Liver (tissue), 3 donors: ENCODE data around the gene CHD3.

ENCODE experiments used
- EGR1 ChIP-seq, 2 donors: IDR thresholded peaks; 2 replicates each; pipeline ENCODE4 v1.6.1; 2016 to 2018; ENCODE audit warnings: antibody characterized with exemption in 2 of 2, low read depth in 2 of 2
- GABPA ChIP-seq, 2 donors: IDR thresholded peaks in 1 of 2; conservative IDR thresholded peaks in 1 of 2; 2 replicates each; pipeline ENCODE4 v1.6.1; 2016; ENCODE audit warnings: antibody characterized with exemption in 2 of 2, mild to moderate bottlenecking in 1 of 2, moderate library complexity in 1 of 2
- JUND ChIP-seq, 2 donors: IDR thresholded peaks; 2 replicates each; pipeline ENCODE4 v1.6.1; 2016; ENCODE audit warnings: antibody characterized with exemption in 2 of 2
- RXRA ChIP-seq, 2 donors: IDR thresholded peaks; 2 replicates each; pipeline ENCODE4 v1.6.1; 2017 to 2018; ENCODE audit warnings: antibody characterized with exemption in 2 of 2, mild to moderate bottlenecking in 1 of 2
- TF ChIP-seq, protein P1 (sequence below): IDR thresholded peaks from 2 replicates; pipeline ENCODE4 v1.6.1; 2016; ENCODE audit warnings: antibody characterized with exemption
- TF ChIP-seq, protein P2 (sequence below): fragments of 150-350 bp; IDR thresholded peaks from 2 replicates; pipeline ENCODE4 v1.5.1; 2017; ENCODE audit warnings: improper control_type of control experiment, low read depth, low read length; ENCODE audit not compliant: missing input control
- donor health status: healthy.
- donor health status: healthy.

DNA sequence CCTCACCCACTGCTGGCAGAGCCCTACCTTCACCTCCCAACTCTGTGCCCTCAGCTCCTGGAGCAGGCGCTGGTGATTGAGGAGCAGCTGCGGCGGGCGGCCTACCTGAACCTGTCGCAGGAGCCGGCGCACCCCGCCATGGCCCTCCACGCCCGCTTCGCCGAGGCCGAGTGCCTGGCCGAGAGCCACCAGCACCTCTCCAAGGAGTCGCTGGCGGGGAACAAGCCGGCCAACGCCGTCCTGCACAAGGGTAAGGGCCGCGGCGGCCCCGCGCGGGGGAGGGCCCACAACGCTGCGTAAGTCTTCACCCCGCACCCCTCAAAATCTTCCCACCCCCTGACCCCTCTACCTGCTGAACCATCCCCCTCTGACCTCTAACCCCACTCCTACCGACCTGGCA is 20.5 kb downstream of the CHD3 start:
- TF ChIP-seq EGR1 (IDR thresholded peaks at IDR 0.05; ENCODE audit: low read depth in 2 of 2): no peak
- TF ChIP-seq, protein P1, sequence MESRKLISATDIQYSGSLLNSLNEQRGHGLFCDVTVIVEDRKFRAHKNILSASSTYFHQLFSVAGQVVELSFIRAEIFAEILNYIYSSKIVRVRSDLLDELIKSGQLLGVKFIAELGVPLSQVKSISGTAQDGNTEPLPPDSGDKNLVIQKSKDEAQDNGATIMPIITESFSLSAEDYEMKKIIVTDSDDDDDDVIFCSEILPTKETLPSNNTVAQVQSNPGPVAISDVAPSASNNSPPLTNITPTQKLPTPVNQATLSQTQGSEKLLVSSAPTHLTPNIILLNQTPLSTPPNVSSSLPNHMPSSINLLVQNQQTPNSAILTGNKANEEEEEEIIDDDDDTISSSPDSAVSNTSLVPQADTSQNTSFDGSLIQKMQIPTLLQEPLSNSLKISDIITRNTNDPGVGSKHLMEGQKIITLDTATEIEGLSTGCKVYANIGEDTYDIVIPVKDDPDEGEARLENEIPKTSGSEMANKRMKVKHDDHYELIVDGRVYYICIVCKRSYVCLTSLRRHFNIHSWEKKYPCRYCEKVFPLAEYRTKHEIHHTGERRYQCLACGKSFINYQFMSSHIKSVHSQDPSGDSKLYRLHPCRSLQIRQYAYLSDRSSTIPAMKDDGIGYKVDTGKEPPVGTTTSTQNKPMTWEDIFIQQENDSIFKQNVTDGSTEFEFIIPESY: no peak
- TF ChIP-seq, protein P2, sequence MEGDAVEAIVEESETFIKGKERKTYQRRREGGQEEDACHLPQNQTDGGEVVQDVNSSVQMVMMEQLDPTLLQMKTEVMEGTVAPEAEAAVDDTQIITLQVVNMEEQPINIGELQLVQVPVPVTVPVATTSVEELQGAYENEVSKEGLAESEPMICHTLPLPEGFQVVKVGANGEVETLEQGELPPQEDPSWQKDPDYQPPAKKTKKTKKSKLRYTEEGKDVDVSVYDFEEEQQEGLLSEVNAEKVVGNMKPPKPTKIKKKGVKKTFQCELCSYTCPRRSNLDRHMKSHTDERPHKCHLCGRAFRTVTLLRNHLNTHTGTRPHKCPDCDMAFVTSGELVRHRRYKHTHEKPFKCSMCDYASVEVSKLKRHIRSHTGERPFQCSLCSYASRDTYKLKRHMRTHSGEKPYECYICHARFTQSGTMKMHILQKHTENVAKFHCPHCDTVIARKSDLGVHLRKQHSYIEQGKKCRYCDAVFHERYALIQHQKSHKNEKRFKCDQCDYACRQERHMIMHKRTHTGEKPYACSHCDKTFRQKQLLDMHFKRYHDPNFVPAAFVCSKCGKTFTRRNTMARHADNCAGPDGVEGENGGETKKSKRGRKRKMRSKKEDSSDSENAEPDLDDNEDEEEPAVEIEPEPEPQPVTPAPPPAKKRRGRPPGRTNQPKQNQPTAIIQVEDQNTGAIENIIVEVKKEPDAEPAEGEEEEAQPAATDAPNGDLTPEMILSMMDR: no peak
- TF ChIP-seq RXRA (IDR thresholded peaks at IDR 0.05): no peak
- TF ChIP-seq GABPA (IDR thresholded peaks at IDR 0.05 in 1 of 2, conservative IDR thresholded peaks at IDR 0.05 in 1 of 2): no peak
- TF ChIP-seq JUND (IDR thresholded peaks at IDR 0.05): no peak
